KOPT-K1 (cell line): Measurements from ENCODE around the gene DNAAF5.
"Not testable (repeated sequence)": the region's sequence is repeated elsewhere in the genome, so short reads cannot be mapped to it uniquely, and the experiment has no call there.

ENCODE experiments used
- H3K27ac ChIP-seq: fragments of 200-600 bp; sonication (generic); 2 replicates; pipeline ENCODE4 v1.5.1; 2016; ENCODE audit warnings: antibody characterized with exemption, mild to moderate bottlenecking, low read depth, low read length; ENCODE audit not compliant: poor library complexity, severe bottlenecking
- H3K36me3 ChIP-seq: fragments of 200-600 bp; sonication (generic); 2 replicates; pipeline ENCODE4 v1.5.1; 2017; ENCODE audit warnings: antibody characterized with exemption, mild to moderate bottlenecking, low read length, moderate library complexity; ENCODE audit not compliant: insufficient read depth
- H3K9me3 ChIP-seq: fragments of 200-600 bp; sonication (generic); 2 replicates; pipeline ENCODE4 v1.5.1; 2017; ENCODE audit warnings: antibody characterized with exemption, low read length, mild to moderate bottlenecking; ENCODE audit not compliant: insufficient read depth, poor library complexity, severe bottlenecking

Gene DNAAF5

GRCh38 chr7:732094-732541 lies 5.6 kb downstream of the DNAAF5 start:
- Histone ChIP-seq H3K27ac (no peak overlapping the region), H3K36me3 (peaks cover 65% of the 10 kb centered on the region), H3K9me3 (peaks cover 19% of the 10 kb centered on the region)

- H3K9me3 ChIP-seq, result peaks cover 19% of the 10 kb centered on the region
- H3K27ac ChIP-seq, result no peak overlapping the region
- H3K36me3 ChIP-seq, result peaks cover 69% of the 10 kb centered on the region
These were observed 6.1 kb downstream of the DNAAF5 start for GRCh38 chr7:732556-732955.

GRCh38 chr7:734214-734613 lies 7.7 kb downstream of the DNAAF5 start:
- no peak overlapping the region for H3K27ac ChIP-seq
- H3K36me3 ChIP-seq, result peaks cover 75% of the 10 kb centered on the region
- peaks cover 19% of the 10 kb centered on the region for H3K9me3 ChIP-seq

- Histone ChIP-seq H3K36me3 (peaks cover 75% of the 10 kb centered on the region), H3K9me3 (peaks cover 19% of the 10 kb centered on the region), H3K27ac (no peak overlapping the region)
These were observed 8.3 kb downstream of the DNAAF5 start for GRCh38 chr7:734808-735207.

- H3K9me3 ChIP-seq, result peaks cover 19% of the 10 kb centered on the region
- H3K36me3 ChIP-seq, result peaks cover 72% of the 10 kb centered on the region
- H3K27ac ChIP-seq, result no peak overlapping the region
These were observed 11.7 kb downstream of the DNAAF5 start for GRCh38 chr7:738241-738640.

- H3K9me3 ChIP-seq, result peaks cover 16% of the 10 kb centered on the region
- no peak overlapping the region for H3K27ac ChIP-seq
- peaks cover 70% of the 10 kb centered on the region for H3K36me3 ChIP-seq
These were observed 12.4 kb downstream of the DNAAF5 start for GRCh38 chr7:738723-739454.

GRCh38 chr7:739455-739982 lies 13.0 kb downstream of the DNAAF5 start:
- Histone ChIP-seq H3K36me3 (peaks cover 64% of the 10 kb centered on the region), H3K27ac (no peak overlapping the region), H3K9me3 (peaks cover 10% of the 10 kb centered on the region)

GRCh38 chr7:739983-740942 lies 13.8 kb downstream of the DNAAF5 start:
- Histone ChIP-seq H3K36me3 (peaks cover 63% of the 10 kb centered on the region), H3K9me3 (peaks cover 2% of the 10 kb centered on the region), H3K27ac (no peak overlapping the region)

GRCh38 chr7:741191-741671 lies 14.7 kb downstream of the DNAAF5 start:
- peaks cover 67% of the 10 kb centered on the region for H3K36me3 ChIP-seq
- H3K27ac ChIP-seq, result no peak overlapping the region
- no peaks in the 10 kb centered on the region for H3K9me3 ChIP-seq

- H3K9me3 ChIP-seq, result no peaks in the 10 kb centered on the region
- no peak overlapping the region for H3K27ac ChIP-seq
- peaks cover 71% of the 10 kb centered on the region for H3K36me3 ChIP-seq
These were observed 15.4 kb downstream of the DNAAF5 start for GRCh38 chr7:741850-742249.

- Histone ChIP-seq H3K36me3 (peaks cover 71% of the 10 kb centered on the region), H3K9me3 (no peaks in the 10 kb centered on the region), H3K27ac (no peak overlapping the region)
These were observed 16.3 kb downstream of the DNAAF5 start for GRCh38 chr7:742791-743190.

GRCh38 chr7:743341-744127 lies 17.0 kb downstream of the DNAAF5 start:
- H3K9me3 ChIP-seq, H3K27ac ChIP-seq: not testable (repeated sequence)
- peaks cover 71% of the 10 kb centered on the region for H3K36me3 ChIP-seq

- H3K9me3 ChIP-seq, H3K27ac ChIP-seq: not testable (repeated sequence)
- peaks cover 74% of the 10 kb centered on the region for H3K36me3 ChIP-seq
These were observed 17.6 kb downstream of the DNAAF5 start for GRCh38 chr7:744128-744520.

- peaks cover 74% of the 10 kb centered on the region for H3K36me3 ChIP-seq
- no peaks in the 10 kb centered on the region for H3K9me3 ChIP-seq
- no peak overlapping the region for H3K27ac ChIP-seq
These were observed 18.4 kb downstream of the DNAAF5 start for GRCh38 chr7:744854-745430.
